Femur (tissue), 1 donor: ENCODE measurements around the gene FAM236A.
"Not testable (repeated sequence)": the region's sequence is repeated elsewhere in the genome, so short reads cannot be mapped to it uniquely, and the experiment has no call there.

ENCODE experiments used
- DNase-seq: peaks from one replicate; pipeline ENCODE4 v3.0.0-alpha.2; 2017

The FAM236A gene

GRCh38 chrX:72937906-72938305, at the start of gene FAM236A:
TSS of gene FAM236A (plus strand) at chrX:72938206. CDS start at chrX:72938263, 57 bp downstream.
- not testable (repeated sequence) for DNase-seq

GRCh38 chrX:72889740-72890139, 48.3 kb upstream of the FAM236A start:
- not testable (repeated sequence) for DNase-seq

- not testable (repeated sequence) for DNase-seq
Measured at GRCh38 chrX:72912315-72912714, 25.7 kb upstream of the FAM236A start, which contains the start of gene FAM236C. TSS of gene FAM236C (plus strand) at chrX:72912615. CDS start at chrX:72912715, 100 bp downstream.

GRCh38 chrX:72916096-72916495, 21.9 kb upstream of the FAM236A start:
- DNase-seq: not testable (repeated sequence)

- not testable (repeated sequence) for DNase-seq
Measured at GRCh38 chrX:72932283-72932682, 5.7 kb upstream of the FAM236A start.

- not testable (repeated sequence) for DNase-seq
Measured at GRCh38 chrX:72936455-72936854, 1.6 kb upstream of the FAM236A start.

- not testable (repeated sequence) for DNase-seq
Measured at GRCh38 chrX:72936882-72937455, 1.0 kb upstream of the FAM236A start.

- DNase-seq: not testable (repeated sequence)
Measured at GRCh38 chrX:72942272-72942671, 4.3 kb downstream of the FAM236A start.

GRCh38 chrX:72943035-72943818, 5.2 kb downstream of the FAM236A start:
- DNase-seq: not testable (repeated sequence)

GRCh38 chrX:72943819-72944169, 5.8 kb downstream of the FAM236A start, which contains the start of gene DMRTC1:
TSS of gene DMRTC1 (minus strand) at chrX:72943837. CDS start at chrX:72875694, 68,143 bp downstream.
- DNase-seq: not testable (repeated sequence)

GRCh38 chrX:72959971-72960370, 22.0 kb downstream of the FAM236A start:
- not testable (repeated sequence) for DNase-seq

GRCh38 chrX:72971859-72972258, 33.9 kb downstream of the FAM236A start:
- not testable (repeated sequence) for DNase-seq

GRCh38 chrX:72974885-72975284, 36.9 kb downstream of the FAM236A start:
- not testable (repeated sequence) for DNase-seq

- not testable (repeated sequence) for DNase-seq
Measured at GRCh38 chrX:72980894-72981469, 43.0 kb downstream of the FAM236A start.
